ENCODE data around the gene CRYBA1.
A peak's percentile ranks its signal among the peaks of the same experiment; 100 is the strongest.

- TF ChIP-seq CTCF (IDR thresholded peaks at IDR 0.05) (peak; percentile 60 to 82 (median 76)), POLR2AphosphoS5 (IDR thresholded peaks at IDR 0.05) (no peak), POLR2A (IDR thresholded peaks at IDR 0.05) (no peak)
Measured at GRCh38 chr17:29291163-29291752, 44.6 kb downstream of the CRYBA1 start.

Data from gastroesophageal sphincter (tissue), 3 donors.